Sigmoid colon (tissue), 3 donors: ENCODE results near the gene TRMT1.

Source experiments
- POLR2A ChIP-seq, 2 donors: fragments of 450-650 bp; IDR thresholded peaks; one replicate each; pipeline ENCODE4 v1.6.1; 2016; ENCODE audit warnings: antibody characterized with exemption in 2 of 2, mild to moderate bottlenecking in 2 of 2, moderate library complexity in 2 of 2
- TF ChIP-seq, protein P1 (sequence below), 4 experiments: fragments of 450-650 bp in 3 of 4; fragments of 200-600 bp in 1 of 4; IDR thresholded peaks; one replicate each; pipeline ENCODE4 v1.5.1; 2016 to 2019; ENCODE audit warnings: antibody characterized with exemption in 4 of 4, mild to moderate bottlenecking in 3 of 4, moderate library complexity in 2 of 4

DNA sequence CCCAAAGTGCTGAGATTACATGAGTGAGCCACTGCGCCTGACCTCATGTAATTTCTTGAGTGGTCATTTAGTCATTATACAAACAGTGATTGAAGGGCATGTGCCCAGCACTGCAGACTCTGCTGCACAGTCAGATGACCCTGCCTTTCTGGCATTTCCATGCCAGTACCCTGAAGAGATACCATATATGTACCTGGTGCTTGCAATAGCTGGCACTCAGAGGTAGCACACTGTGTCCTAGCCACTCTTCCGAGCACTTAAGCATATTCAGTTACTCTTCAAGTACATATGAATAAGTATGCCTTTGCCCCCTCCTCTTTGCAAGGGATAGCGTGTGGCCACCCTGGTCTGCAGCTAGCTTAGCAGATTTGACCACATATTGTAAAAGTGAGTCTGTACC, 18.1 kb upstream of the TRMT1 start:
- TF ChIP-seq, protein P1, sequence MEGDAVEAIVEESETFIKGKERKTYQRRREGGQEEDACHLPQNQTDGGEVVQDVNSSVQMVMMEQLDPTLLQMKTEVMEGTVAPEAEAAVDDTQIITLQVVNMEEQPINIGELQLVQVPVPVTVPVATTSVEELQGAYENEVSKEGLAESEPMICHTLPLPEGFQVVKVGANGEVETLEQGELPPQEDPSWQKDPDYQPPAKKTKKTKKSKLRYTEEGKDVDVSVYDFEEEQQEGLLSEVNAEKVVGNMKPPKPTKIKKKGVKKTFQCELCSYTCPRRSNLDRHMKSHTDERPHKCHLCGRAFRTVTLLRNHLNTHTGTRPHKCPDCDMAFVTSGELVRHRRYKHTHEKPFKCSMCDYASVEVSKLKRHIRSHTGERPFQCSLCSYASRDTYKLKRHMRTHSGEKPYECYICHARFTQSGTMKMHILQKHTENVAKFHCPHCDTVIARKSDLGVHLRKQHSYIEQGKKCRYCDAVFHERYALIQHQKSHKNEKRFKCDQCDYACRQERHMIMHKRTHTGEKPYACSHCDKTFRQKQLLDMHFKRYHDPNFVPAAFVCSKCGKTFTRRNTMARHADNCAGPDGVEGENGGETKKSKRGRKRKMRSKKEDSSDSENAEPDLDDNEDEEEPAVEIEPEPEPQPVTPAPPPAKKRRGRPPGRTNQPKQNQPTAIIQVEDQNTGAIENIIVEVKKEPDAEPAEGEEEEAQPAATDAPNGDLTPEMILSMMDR (IDR thresholded peaks at IDR 0.05), result no peak
- no peak for TF ChIP-seq POLR2A (IDR thresholded peaks at IDR 0.05)
